ENCODE data around the gene WASF3.

WASF3 gene

GRCh38 chr13:26658448-26659385, 101.2 kb downstream of the WASF3 start:
- H3K36me3 ChIP-seq (ENCODE audit: control insufficient read depth, insufficient read depth, low read length), result no peaks in the 10 kb centered on the region
- H3K4me3 ChIP-seq (ENCODE audit: low read length), result no peak overlapping the region
- no peak overlapping the region for H3K9ac ChIP-seq (ENCODE audit: low read length)
- no peaks in the 10 kb centered on the region for H3K4me1 ChIP-seq (ENCODE audit: control insufficient read depth, insufficient read depth, low read length)
- no peaks in the 10 kb centered on the region for H3K9me3 ChIP-seq (ENCODE audit: control insufficient read depth, low read length)
- no peaks in the 10 kb centered on the region for H3K27me3 ChIP-seq (ENCODE audit: control insufficient read depth, insufficient read depth, low read length)

DNA sequence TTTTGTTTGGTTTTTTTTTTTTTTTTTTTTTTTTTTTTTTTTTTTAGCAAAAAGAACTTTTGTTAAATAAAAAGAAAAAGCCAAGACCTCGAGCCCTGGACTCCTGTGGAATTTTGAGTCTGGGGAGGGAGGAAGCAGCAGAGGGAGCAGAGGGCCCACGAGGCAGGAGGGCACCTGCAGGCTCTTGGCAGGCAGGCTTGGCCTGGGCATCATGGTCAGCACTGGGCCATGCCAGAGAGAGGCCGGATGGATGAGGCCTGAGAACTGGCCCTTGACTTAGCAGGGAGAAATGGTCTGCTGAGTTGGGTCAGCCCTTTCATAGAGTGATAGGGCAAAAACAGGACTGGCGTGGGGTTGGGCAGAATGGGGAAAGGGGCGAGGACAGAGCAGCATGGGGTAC, 102.7 kb downstream of the WASF3 start:
- no peak overlapping the region for H3K4me3 ChIP-seq (ENCODE audit: low read length)

DNA sequence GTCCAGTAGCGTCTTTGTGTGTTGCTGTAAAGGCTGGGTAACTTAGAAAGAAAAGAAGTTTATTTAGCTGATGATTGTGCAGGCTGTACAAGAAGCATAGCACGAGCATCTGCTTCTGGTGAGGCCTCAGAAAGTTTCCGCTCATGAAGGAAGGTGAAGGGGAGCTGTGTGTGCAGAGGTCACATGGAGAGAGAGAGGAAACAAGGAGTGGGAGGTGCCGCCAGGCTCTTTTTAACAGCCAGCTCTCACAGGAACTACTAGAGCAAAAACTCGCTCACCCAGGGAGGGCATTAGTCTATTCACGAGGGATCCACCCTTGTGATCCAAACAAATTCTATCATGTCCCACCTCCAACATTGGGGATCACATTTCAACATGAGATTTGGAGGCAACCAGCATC, 103.3 kb downstream of the WASF3 start:
- H3K9ac ChIP-seq (ENCODE audit: low read length), result no peak overlapping the region
- no peaks in the 10 kb centered on the region for H3K27me3 ChIP-seq (ENCODE audit: control insufficient read depth, insufficient read depth, low read length)
- H3K36me3 ChIP-seq (ENCODE audit: control insufficient read depth, insufficient read depth, low read length), result no peaks in the 10 kb centered on the region
- no peak overlapping the region for H3K4me3 ChIP-seq (ENCODE audit: low read length)
- no peaks in the 10 kb centered on the region for H3K9me3 ChIP-seq (ENCODE audit: control insufficient read depth, low read length)
- no peaks in the 10 kb centered on the region for H3K4me1 ChIP-seq (ENCODE audit: control insufficient read depth, insufficient read depth, low read length)

More for the DNA sequence above, 102.7 kb downstream of the WASF3 start:
- H3K27me3 ChIP-seq (ENCODE audit: control insufficient read depth, insufficient read depth, low read length), result no peaks in the 10 kb centered on the region
- no peaks in the 10 kb centered on the region for H3K36me3 ChIP-seq (ENCODE audit: control insufficient read depth, insufficient read depth, low read length)
- H3K4me1 ChIP-seq (ENCODE audit: control insufficient read depth, insufficient read depth, low read length), result no peaks in the 10 kb centered on the region
- no peak overlapping the region for H3K9ac ChIP-seq (ENCODE audit: low read length)
- no peaks in the 10 kb centered on the region for H3K9me3 ChIP-seq (ENCODE audit: control insufficient read depth, low read length)

DNA sequence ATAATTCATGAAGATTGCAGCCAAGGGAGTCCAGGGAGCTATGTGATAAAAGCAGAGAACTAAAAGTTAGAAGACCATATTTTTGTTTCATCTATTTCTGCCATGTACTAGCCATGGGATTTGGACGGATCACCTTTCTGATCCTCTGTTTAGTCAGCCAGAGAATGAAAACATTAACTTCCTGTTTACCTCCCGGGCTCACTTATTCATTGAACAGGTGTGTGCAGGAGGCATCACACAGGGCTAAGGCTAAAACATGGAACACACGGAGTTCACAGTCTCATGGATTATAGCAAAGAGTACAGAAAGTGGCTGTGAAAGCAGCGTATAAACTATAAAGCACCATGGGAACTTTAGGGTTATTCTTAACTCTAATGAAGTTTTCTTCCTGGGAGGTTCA, 106.3 kb downstream of the WASF3 start:
- Histone ChIP-seq H3K27me3 (ENCODE audit: control insufficient read depth, insufficient read depth, low read length) (no peaks in the 10 kb centered on the region), H3K4me1 (ENCODE audit: control insufficient read depth, insufficient read depth, low read length) (no peaks in the 10 kb centered on the region), H3K4me3 (ENCODE audit: low read length) (no peak overlapping the region), H3K36me3 (ENCODE audit: control insufficient read depth, insufficient read depth, low read length) (no peaks in the 10 kb centered on the region), H3K9ac (ENCODE audit: low read length) (no peak overlapping the region), H3K9me3 (ENCODE audit: control insufficient read depth, low read length) (no peaks in the 10 kb centered on the region)

- no peaks in the 10 kb centered on the region for H3K27me3 ChIP-seq (ENCODE audit: control insufficient read depth, insufficient read depth, low read length)
- no peak overlapping the region for H3K9ac ChIP-seq (ENCODE audit: low read length)
- H3K9me3 ChIP-seq (ENCODE audit: control insufficient read depth, low read length), result no peaks in the 10 kb centered on the region
- no peaks in the 10 kb centered on the region for H3K4me1 ChIP-seq (ENCODE audit: control insufficient read depth, insufficient read depth, low read length)
- no peaks in the 10 kb centered on the region for H3K36me3 ChIP-seq (ENCODE audit: control insufficient read depth, insufficient read depth, low read length)
- H3K4me3 ChIP-seq (ENCODE audit: low read length), result no peak overlapping the region
Measured at GRCh38 chr13:26664286-26664685, 106.8 kb downstream of the WASF3 start.

- no peaks in the 10 kb centered on the region for H3K27me3 ChIP-seq (ENCODE audit: control insufficient read depth, insufficient read depth, low read length)
- H3K9ac ChIP-seq (ENCODE audit: low read length), result no peak overlapping the region
- H3K36me3 ChIP-seq (ENCODE audit: control insufficient read depth, insufficient read depth, low read length), result no peaks in the 10 kb centered on the region
- no peak overlapping the region for H3K4me3 ChIP-seq (ENCODE audit: low read length)
- no peaks in the 10 kb centered on the region for H3K9me3 ChIP-seq (ENCODE audit: control insufficient read depth, low read length)
- H3K4me1 ChIP-seq (ENCODE audit: control insufficient read depth, insufficient read depth, low read length), result no peaks in the 10 kb centered on the region
Measured at GRCh38 chr13:26664876-26665275, 107.4 kb downstream of the WASF3 start.

DNA sequence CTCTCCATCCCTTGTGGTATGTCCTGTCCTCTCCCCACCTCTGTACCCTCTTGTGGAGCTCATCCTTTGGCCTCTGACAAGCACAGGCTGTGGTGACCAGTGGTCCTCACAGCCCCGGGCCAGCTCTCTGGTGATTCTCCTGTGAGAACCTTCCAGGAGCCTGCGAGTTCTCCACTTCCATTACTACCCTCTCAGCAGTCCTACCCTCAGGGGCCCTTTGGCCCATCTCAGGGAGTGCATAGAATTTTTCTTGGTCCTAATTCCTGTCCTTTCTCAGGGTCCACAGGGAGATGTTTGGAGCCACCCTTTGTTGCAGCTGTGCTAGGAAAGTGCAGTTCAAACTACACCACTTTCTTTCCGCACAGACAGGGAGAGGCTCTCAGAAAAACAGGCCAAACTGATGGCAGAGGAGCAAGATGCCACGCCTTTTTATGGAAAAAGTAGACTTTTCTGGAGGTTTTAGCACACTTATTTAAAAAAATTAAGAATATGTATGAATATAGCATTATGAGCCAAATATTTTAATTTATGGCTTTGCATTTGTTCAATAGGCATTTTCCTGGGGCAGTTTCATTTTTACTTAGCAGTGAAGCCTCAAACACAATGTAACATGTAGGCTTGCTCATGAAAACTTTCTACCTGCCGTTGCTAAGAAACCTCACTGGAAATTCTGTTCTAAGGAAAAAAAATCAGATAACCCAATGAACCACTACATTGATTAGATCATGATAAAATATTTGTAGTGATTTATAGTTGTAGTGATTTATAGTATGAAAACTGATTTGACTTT, 111.1 kb downstream of the WASF3 start:
- no peak overlapping the region for H3K4me3 ChIP-seq (ENCODE audit: low read length)
- no peaks in the 10 kb centered on the region for H3K9me3 ChIP-seq (ENCODE audit: control insufficient read depth, low read length)
- H3K27me3 ChIP-seq (ENCODE audit: control insufficient read depth, insufficient read depth, low read length), result no peaks in the 10 kb centered on the region
- H3K9ac ChIP-seq (ENCODE audit: low read length), result no peak overlapping the region
- no peaks in the 10 kb centered on the region for H3K36me3 ChIP-seq (ENCODE audit: control insufficient read depth, insufficient read depth, low read length)
- no peaks in the 10 kb centered on the region for H3K4me1 ChIP-seq (ENCODE audit: control insufficient read depth, insufficient read depth, low read length)

- H3K9ac ChIP-seq (ENCODE audit: low read length), result no peak overlapping the region
- no peaks in the 10 kb centered on the region for H3K36me3 ChIP-seq (ENCODE audit: control insufficient read depth, insufficient read depth, low read length)
- no peaks in the 10 kb centered on the region for H3K9me3 ChIP-seq (ENCODE audit: control insufficient read depth, low read length)
- H3K27me3 ChIP-seq (ENCODE audit: control insufficient read depth, insufficient read depth, low read length), result no peaks in the 10 kb centered on the region
- no peak overlapping the region for H3K4me3 ChIP-seq (ENCODE audit: low read length)
- H3K4me1 ChIP-seq (ENCODE audit: control insufficient read depth, insufficient read depth, low read length), result no peaks in the 10 kb centered on the region
Measured at GRCh38 chr13:26673890-26674289, 116.4 kb downstream of the WASF3 start.

DNA sequence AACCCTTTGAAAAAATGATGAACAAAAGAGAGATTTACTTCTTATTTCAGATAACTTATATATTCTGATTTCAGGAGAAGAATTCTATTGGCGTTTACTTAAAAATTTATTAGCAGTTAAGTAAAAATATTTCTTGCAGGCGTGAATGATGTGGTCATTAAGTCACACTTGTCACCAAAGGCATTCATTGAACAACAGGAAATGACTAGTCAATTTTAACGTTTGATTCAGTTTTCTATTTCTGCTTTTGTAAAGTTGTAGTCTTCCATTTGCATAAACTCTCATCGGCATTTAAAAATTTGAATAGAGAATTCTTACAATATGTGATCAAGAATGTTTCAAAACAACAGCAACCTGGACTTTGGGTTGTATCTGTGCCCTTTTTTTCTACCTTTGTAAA, 119.7 kb downstream of the WASF3 start:
- Histone ChIP-seq H3K4me1 (ENCODE audit: control insufficient read depth, insufficient read depth, low read length) (no peaks in the 10 kb centered on the region), H3K9me3 (ENCODE audit: control insufficient read depth, low read length) (no peaks in the 10 kb centered on the region), H3K27me3 (ENCODE audit: control insufficient read depth, insufficient read depth, low read length) (no peaks in the 10 kb centered on the region), H3K4me3 (ENCODE audit: low read length) (no peak overlapping the region), H3K36me3 (ENCODE audit: control insufficient read depth, insufficient read depth, low read length) (no peaks in the 10 kb centered on the region), H3K9ac (ENCODE audit: low read length) (no peak overlapping the region)

GRCh38 chr13:26678330-26678729, 120.8 kb downstream of the WASF3 start:
- H3K4me1 ChIP-seq (ENCODE audit: control insufficient read depth, insufficient read depth, low read length), result no peaks in the 10 kb centered on the region
- no peak overlapping the region for H3K9ac ChIP-seq (ENCODE audit: low read length)
- H3K4me3 ChIP-seq (ENCODE audit: low read length), result no peak overlapping the region
- H3K36me3 ChIP-seq (ENCODE audit: control insufficient read depth, insufficient read depth, low read length), result no peaks in the 10 kb centered on the region
- no peaks in the 10 kb centered on the region for H3K9me3 ChIP-seq (ENCODE audit: control insufficient read depth, low read length)
- no peaks in the 10 kb centered on the region for H3K27me3 ChIP-seq (ENCODE audit: control insufficient read depth, insufficient read depth, low read length)

DNA sequence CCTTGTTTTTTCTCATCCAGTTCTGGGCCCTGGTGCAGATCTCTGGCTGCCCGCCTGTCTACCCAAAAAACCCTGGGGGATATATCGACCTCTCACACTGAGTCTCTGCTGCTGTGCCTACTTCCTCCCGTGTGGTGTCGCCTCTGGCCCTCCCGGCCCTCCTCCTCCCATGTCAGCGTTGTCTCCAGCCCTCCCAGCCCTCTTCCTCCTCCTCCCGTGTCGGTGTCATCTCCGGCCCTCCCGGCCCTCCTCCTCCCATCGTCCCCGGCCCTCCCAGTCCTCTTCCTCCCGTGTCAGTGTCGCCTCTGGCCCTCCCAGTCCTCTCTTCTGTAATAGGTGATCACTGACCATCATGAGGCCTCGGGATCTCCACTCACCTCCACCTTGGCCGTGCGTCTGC, 121.3 kb downstream of the WASF3 start:
- Histone ChIP-seq H3K9ac (ENCODE audit: low read length) (no peak overlapping the region), H3K36me3 (ENCODE audit: control insufficient read depth, insufficient read depth, low read length) (no peaks in the 10 kb centered on the region), H3K9me3 (ENCODE audit: control insufficient read depth, low read length) (no peaks in the 10 kb centered on the region), H3K4me1 (ENCODE audit: control insufficient read depth, insufficient read depth, low read length) (no peaks in the 10 kb centered on the region), H3K27me3 (ENCODE audit: control insufficient read depth, insufficient read depth, low read length) (no peaks in the 10 kb centered on the region), H3K4me3 (ENCODE audit: low read length) (no peak overlapping the region)

DNA sequence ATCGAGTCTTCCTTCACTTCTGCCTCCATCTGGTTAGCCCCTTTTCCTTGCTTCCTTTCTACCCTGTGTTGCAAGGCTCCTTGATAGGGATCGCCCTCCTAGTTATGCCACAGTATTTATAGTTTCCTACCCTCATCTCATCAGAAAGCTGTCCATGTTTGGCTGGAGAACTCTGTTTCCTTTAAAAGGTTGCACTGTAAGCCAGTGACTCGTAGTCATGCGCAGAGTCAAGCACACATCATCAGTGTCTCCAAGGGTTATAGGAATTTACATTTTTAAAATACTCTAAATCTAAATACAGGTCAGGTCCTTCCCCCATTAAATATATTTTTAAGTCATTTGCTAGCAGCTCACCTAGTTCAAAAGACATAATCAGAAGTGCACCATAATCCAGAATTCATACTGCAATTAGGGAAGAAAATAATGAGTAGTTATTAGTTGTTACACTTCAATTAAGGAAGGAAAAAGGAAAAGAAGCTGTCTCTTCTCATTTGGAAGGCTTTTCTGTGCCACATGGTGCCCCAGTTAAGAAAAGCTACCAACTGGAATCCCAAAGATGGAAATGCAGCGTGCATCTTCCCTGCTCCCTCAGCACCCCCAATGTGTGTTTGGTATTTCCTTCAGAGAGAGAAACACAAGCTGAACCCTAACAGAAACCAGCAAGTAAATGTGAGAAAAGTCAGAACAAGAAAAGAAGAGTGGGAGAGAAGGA, 122.1 kb downstream of the WASF3 start:
- no peaks in the 10 kb centered on the region for H3K4me1 ChIP-seq (ENCODE audit: control insufficient read depth, insufficient read depth, low read length)
- no peak overlapping the region for H3K4me3 ChIP-seq (ENCODE audit: low read length)
- H3K9me3 ChIP-seq (ENCODE audit: control insufficient read depth, low read length), result no peaks in the 10 kb centered on the region
- no peak overlapping the region for H3K9ac ChIP-seq (ENCODE audit: low read length)
- H3K36me3 ChIP-seq (ENCODE audit: control insufficient read depth, insufficient read depth, low read length), result no peaks in the 10 kb centered on the region
- no peaks in the 10 kb centered on the region for H3K27me3 ChIP-seq (ENCODE audit: control insufficient read depth, insufficient read depth, low read length)

Measured in mucosa of stomach (tissue), 1 donor.